ENCODE measurements around the gene CLC. TPM values are rescaled to one million over a fixed set of nuclear protein-coding genes. Genes with fewer than 3 reads are reported as not detected.
A peak's percentile ranks its signal among the peaks of the same experiment; 100 is the strongest.

The CLC gene
- total and polyA plus RNA-seq, 2 of the 13 experiments (the other 11 are each of a cell fraction or from before 2014, with no cell fraction given), result not detected

- TF ChIP-seq ZNF644 (CRISPR knock-in tag; IDR thresholded peaks at IDR 0.05; ENCODE audit: low read depth) (no peak), HNRNPUL1 (IDR thresholded peaks at IDR 0.05; ENCODE audit: low read depth, low read length) (no peak), PHF21A (CRISPR knock-in tag; IDR thresholded peaks at IDR 0.05) (no peak), ZBTB46 (CRISPR knock-in tag; IDR thresholded peaks at IDR 0.05; ENCODE audit: borderline replicate concordance) (no peak), FOXA3 (CRISPR knock-in tag; IDR thresholded peaks at IDR 0.05) (peak; percentile 40; the same call in 1 of the 2 replicates), ZZZ3 (CRISPR knock-in tag; IDR thresholded peaks at IDR 0.05; ENCODE audit: borderline replicate concordance) (no peak), ZNF589 (CRISPR knock-in tag; conservative IDR thresholded peaks at IDR 0.05) (no peak), JUND (CRISPR knock-in tag; IDR thresholded peaks at IDR 0.05) (peak; percentile 84), SOX5 (CRISPR knock-in tag; IDR thresholded peaks at IDR 0.05; ENCODE audit: borderline replicate concordance) (peak; percentile 69; the same call in 1 of the 2 replicates), ZNF460 (CRISPR knock-in tag; IDR thresholded peaks at IDR 0.05; ENCODE audit: borderline replicate concordance) (no peak), ZNF720 (CRISPR knock-in tag; IDR thresholded peaks at IDR 0.05) (no peak), IRF1 (CRISPR knock-in tag; IDR thresholded peaks at IDR 0.05; ENCODE audit: low read depth) (no peak), SNAPC2 (CRISPR knock-in tag; IDR thresholded peaks at IDR 0.05) (no peak), PAXIP1 (CRISPR knock-in tag; conservative IDR thresholded peaks at IDR 0.05) (no peak), TFDP2 (CRISPR knock-in tag; IDR thresholded peaks at IDR 0.05) (no peak), BRD4 (CRISPR knock-in tag; IDR thresholded peaks at IDR 0.05) (no peak), ERF (CRISPR knock-in tag; IDR thresholded peaks at IDR 0.05) (no peak), PRPF4 (IDR thresholded peaks at IDR 0.05; ENCODE audit: low read depth, low read length, poor library complexity, severe bottlenecking) (no peak), NAIF1 (CRISPR knock-in tag; IDR thresholded peaks at IDR 0.05; ENCODE audit: borderline replicate concordance) (no peak), ZBED4 (CRISPR knock-in tag; IDR thresholded peaks at IDR 0.05; ENCODE audit: borderline replicate concordance) (no peak)
Measured at GRCh38 chr19:39696387-39696786, 41.4 kb downstream of the CLC start (continued).
